Fibroblast of peridontal ligament (primary cell): ENCODE results near the gene PIGK.

Source experiments
- DNase-seq: peaks from one replicate; pipeline ENCODE4 v3.0.0-alpha.2; 2010; ENCODE audit errors: extremely low read depth

Gene PIGK

GRCh38 chr1:77096496-77097255 lies 122.6 kb downstream of the PIGK start:
- no peak for DNase-seq

GRCh38 chr1:77095236-77095635 lies 124.0 kb downstream of the PIGK start:
- DNase-seq, result no peak

GRCh38 chr1:77089756-77090155 lies 129.5 kb downstream of the PIGK start:
- no peak for DNase-seq

- no peak for DNase-seq
Observed at GRCh38 chr1:77085109-77085508, 134.1 kb downstream of the PIGK start.

- no peak for DNase-seq
Observed at GRCh38 chr1:77084457-77084856, 134.8 kb downstream of the PIGK start.

GRCh38 chr1:77081834-77082233 lies 137.4 kb downstream of the PIGK start:
- no peak for DNase-seq

GRCh38 chr1:77076759-77077158 lies 142.5 kb downstream of the PIGK start:
- DNase-seq, result no peak

- DNase-seq, result no peak
Observed at GRCh38 chr1:77068013-77068412, 151.2 kb downstream of the PIGK start.

GRCh38 chr1:77065693-77066342 lies 153.4 kb downstream of the PIGK start:
- DNase-seq, result no peak

- no peak for DNase-seq
Observed at GRCh38 chr1:77064246-77064645, 155.0 kb downstream of the PIGK start.

GRCh38 chr1:77063118-77063517 lies 156.1 kb downstream of the PIGK start:
- DNase-seq, result no peak

- DNase-seq, result no peak
Observed at GRCh38 chr1:77061162-77061561, 158.1 kb downstream of the PIGK start.

GRCh38 chr1:77060000-77060399 lies 159.2 kb downstream of the PIGK start:
- no peak for DNase-seq

GRCh38 chr1:77057994-77058585 lies 161.1 kb downstream of the PIGK start:
- DNase-seq, result no peak

- DNase-seq, result no peak
Observed at GRCh38 chr1:77056525-77056924, 162.7 kb downstream of the PIGK start.

GRCh38 chr1:77051425-77051824 lies 167.8 kb downstream of the PIGK start:
- DNase-seq, result peak; percentile 6

GRCh38 chr1:77048615-77049005 lies 170.6 kb downstream of the PIGK start:
- DNase-seq, result no peak

GRCh38 chr1:77047978-77048614 lies 171.1 kb downstream of the PIGK start:
- DNase-seq, result no peak

GRCh38 chr1:77047575-77047974 lies 171.7 kb downstream of the PIGK start:
- DNase-seq, result no peak

GRCh38 chr1:77044133-77044849 lies 174.9 kb downstream of the PIGK start:
- DNase-seq, result no peak

GRCh38 chr1:77040826-77041225 lies 178.4 kb downstream of the PIGK start:
- no peak for DNase-seq

GRCh38 chr1:77039739-77040138 lies 179.5 kb downstream of the PIGK start:
- DNase-seq, result peak; percentile 96
